Activated naive CD8-positive, alpha-beta T cell (primary cell): ENCODE measurements around the gene TRIM40.
"Not testable (repeated sequence)": the region's sequence is repeated elsewhere in the genome, so short reads cannot be mapped to it uniquely, and the experiment has no call there.

Experiments used
- H3K27ac Mint-ChIP-seq: one replicate; pipeline ENCODE4 v1.8.0; 2021; ENCODE audit warnings: mixed read lengths
- H3K27me3 Mint-ChIP-seq: one replicate; pipeline ENCODE4 v1.8.0; 2021; ENCODE audit warnings: mixed read lengths
- H3K36me3 Mint-ChIP-seq: one replicate; pipeline ENCODE4 v1.8.0; 2021; ENCODE audit warnings: mixed read lengths
- H3K4me1 Mint-ChIP-seq: one replicate; pipeline ENCODE4 v1.8.0; 2021; ENCODE audit warnings: low read depth, mixed read lengths
- H3K4me3 Mint-ChIP-seq: one replicate; pipeline ENCODE4 v1.8.0; 2021; ENCODE audit warnings: mild to moderate bottlenecking, mixed read lengths
- H3K9me3 Mint-ChIP-seq: one replicate; pipeline ENCODE4 v1.8.0; 2021; ENCODE audit warnings: low read depth, mixed read lengths

Gene TRIM40

GRCh38 chr6:30102970-30103871, 32.7 kb upstream of the TRIM40 start:
- H3K4me3 Mint-ChIP-seq: peak overlapping the region; percentile 89
- no peaks in the 10 kb centered on the region for H3K36me3 Mint-ChIP-seq
- H3K9me3 Mint-ChIP-seq: no peaks in the 10 kb centered on the region
- H3K4me1 Mint-ChIP-seq: peaks cover 44% of the 10 kb centered on the region
- peaks cover 33% of the 10 kb centered on the region for H3K27me3 Mint-ChIP-seq
- peak overlapping the region; percentile 7 for H3K27ac Mint-ChIP-seq

- H3K27me3 Mint-ChIP-seq: peaks cover 33% of the 10 kb centered on the region
- no peaks in the 10 kb centered on the region for H3K36me3 Mint-ChIP-seq
- no peaks in the 10 kb centered on the region for H3K9me3 Mint-ChIP-seq
- H3K4me3 Mint-ChIP-seq: peak overlapping the region; percentile 89
- H3K4me1 Mint-ChIP-seq: peaks cover 39% of the 10 kb centered on the region
- no peak overlapping the region for H3K27ac Mint-ChIP-seq
These were observed 32.1 kb upstream of the TRIM40 start for GRCh38 chr6:30103872-30104179.

- H3K4me1 Mint-ChIP-seq: peaks cover 34% of the 10 kb centered on the region
- H3K27me3 Mint-ChIP-seq: peaks cover 31% of the 10 kb centered on the region
- no peaks in the 10 kb centered on the region for H3K9me3 Mint-ChIP-seq
- no peak overlapping the region for H3K4me3 Mint-ChIP-seq
- no peaks in the 10 kb centered on the region for H3K36me3 Mint-ChIP-seq
- no peak overlapping the region for H3K27ac Mint-ChIP-seq
These were observed 31.3 kb upstream of the TRIM40 start for GRCh38 chr6:30104661-30105060.

- H3K27me3 Mint-ChIP-seq: peaks cover 45% of the 10 kb centered on the region
- no peaks in the 10 kb centered on the region for H3K36me3 Mint-ChIP-seq
- no peak overlapping the region for H3K4me3 Mint-ChIP-seq
- peaks cover 6% of the 10 kb centered on the region for H3K4me1 Mint-ChIP-seq
- no peak overlapping the region for H3K27ac Mint-ChIP-seq
- no peaks in the 10 kb centered on the region for H3K9me3 Mint-ChIP-seq
These were observed 24.6 kb upstream of the TRIM40 start for GRCh38 chr6:30111266-30111856.

GRCh38 chr6:30112402-30112994, 23.4 kb upstream of the TRIM40 start:
- Mint-ChIP-seq H3K36me3 (no peaks in the 10 kb centered on the region), H3K9me3 (no peaks in the 10 kb centered on the region), H3K4me3 (no peak overlapping the region), H3K4me1 (peaks cover 6% of the 10 kb centered on the region), H3K27ac (no peak overlapping the region), H3K27me3 (peaks cover 44% of the 10 kb centered on the region)

GRCh38 chr6:30113003-30113759, 22.8 kb upstream of the TRIM40 start, which contains the start of gene TRIM31:
TRIM31 (minus strand) TSS chr6:30113090; CDS start chr6:30112805, 285 bp downstream.
- Mint-ChIP-seq H3K9me3 (no peaks in the 10 kb centered on the region), H3K27ac (no peak within 1 kb of the TSS)

GRCh38 chr6:30113841-30114240, 22.1 kb upstream of the TRIM40 start:
- H3K4me3 Mint-ChIP-seq: no peak overlapping the region
- H3K4me1 Mint-ChIP-seq: peaks cover 6% of the 10 kb centered on the region
- H3K27me3 Mint-ChIP-seq: peaks cover 38% of the 10 kb centered on the region

More at GRCh38 chr6:30113003-30113759, 22.8 kb upstream of the TRIM40 start, which contains the start of gene TRIM31:
- H3K4me3 Mint-ChIP-seq: no peak within 1 kb of the TSS
- H3K4me1 Mint-ChIP-seq: peaks cover 6% of the 10 kb centered on the region
- no peaks in the 10 kb centered on the region for H3K36me3 Mint-ChIP-seq
- peaks cover 41% of the 10 kb centered on the region for H3K27me3 Mint-ChIP-seq

GRCh38 chr6:30116724-30117123, 19.2 kb upstream of the TRIM40 start:
- H3K27me3 Mint-ChIP-seq: peaks cover 26% of the 10 kb centered on the region
- peaks cover 3% of the 10 kb centered on the region for H3K36me3 Mint-ChIP-seq
- peaks cover 6% of the 10 kb centered on the region for H3K4me1 Mint-ChIP-seq
- H3K9me3 Mint-ChIP-seq: no peaks in the 10 kb centered on the region
- no peak overlapping the region for H3K27ac Mint-ChIP-seq
- no peak overlapping the region for H3K4me3 Mint-ChIP-seq

More at GRCh38 chr6:30113841-30114240, 22.1 kb upstream of the TRIM40 start:
- H3K36me3 Mint-ChIP-seq: no peaks in the 10 kb centered on the region
- H3K27ac Mint-ChIP-seq: no peak overlapping the region
- no peaks in the 10 kb centered on the region for H3K9me3 Mint-ChIP-seq

- H3K36me3 Mint-ChIP-seq, H3K4me3 Mint-ChIP-seq, H3K9me3 Mint-ChIP-seq, H3K4me1 Mint-ChIP-seq, H3K27ac Mint-ChIP-seq: not testable (repeated sequence)
- peaks cover 22% of the 10 kb centered on the region for H3K27me3 Mint-ChIP-seq
These were observed 17.2 kb upstream of the TRIM40 start for GRCh38 chr6:30118691-30119090.

- Mint-ChIP-seq H3K4me1 (no peaks in the 10 kb centered on the region), H3K27me3 (peaks cover 19% of the 10 kb centered on the region), H3K4me3 (no peak overlapping the region), H3K9me3 (no peaks in the 10 kb centered on the region), H3K36me3 (peaks cover 3% of the 10 kb centered on the region), H3K27ac (no peak overlapping the region)
These were observed 14.2 kb upstream of the TRIM40 start for GRCh38 chr6:30121446-30122366.

GRCh38 chr6:30122515-30122914, 13.4 kb upstream of the TRIM40 start:
- no peak overlapping the region for H3K4me3 Mint-ChIP-seq
- H3K27me3 Mint-ChIP-seq: peaks cover 17% of the 10 kb centered on the region
- no peak overlapping the region for H3K27ac Mint-ChIP-seq
- H3K36me3 Mint-ChIP-seq: peaks cover 3% of the 10 kb centered on the region
- H3K9me3 Mint-ChIP-seq: no peaks in the 10 kb centered on the region
- H3K4me1 Mint-ChIP-seq: no peaks in the 10 kb centered on the region

- Mint-ChIP-seq H3K27ac (no peak overlapping the region), H3K4me3 (no peak overlapping the region), H3K27me3 (peaks cover 36% of the 10 kb centered on the region), H3K4me1 (peaks cover 9% of the 10 kb centered on the region), H3K9me3 (no peaks in the 10 kb centered on the region), H3K36me3 (no peaks in the 10 kb centered on the region)
These were observed 8.5 kb upstream of the TRIM40 start for GRCh38 chr6:30127238-30128093.
